ENCODE measurements around the gene UBXN2A. TPM values are rescaled to one million over a fixed set of nuclear protein-coding genes. Genes with fewer than 3 reads are reported as not detected.

UBXN2A gene
- total RNA-seq, 2 donors from 2014 or later = 15.6 to 15.8 TPM

- intact Hi-C loops (cut with DNase I, micrococcal nuclease) = no loop called here
Observed at GRCh38 chr2:24052951-24053350, 112.7 kb downstream of the UBXN2A start.

More at GRCh38 chr2:24052951-24053350, 112.7 kb downstream of the UBXN2A start:
- DNase-seq (no peak), ATAC-seq (no peak)

Other genes starting within 250 kb of the UBXN2A start
- gene ATAD2B, start 13.3 kb upstream of the UBXN2A start, total RNA-seq = 10 to 100 TPM; 23.3 to 33.0 TPM
- under 1 TPM in 1 of 2 donors, not detected in 1; 0.09 TPM for gene MFSD2B, start 69.6 kb downstream of the UBXN2A start, total RNA-seq
- 1 to 10 TPM; 3.2 to 4.2 TPM for gene WDCP, start 106.9 kb downstream of the UBXN2A start, total RNA-seq
- gene FKBP1B, start 109.3 kb downstream of the UBXN2A start, total RNA-seq = 10 to 100 TPM; 16.5 to 22.3 TPM
- 10 to 100 TPM; 85.0 to 85.3 TPM for gene SF3B6, start 135.9 kb downstream of the UBXN2A start, total RNA-seq
- 100 to 1,000 TPM in 1 of 2 donors, 10 to 100 TPM in 1; 91.7 to 109 TPM for gene TP53I3, start 144.4 kb downstream of the UBXN2A start, total RNA-seq
- not detected for gene PFN4, start 182.9 kb downstream of the UBXN2A start, total RNA-seq
- 10 to 100 TPM in 1 of 2 donors, 1 to 10 TPM in 1; 7.4 to 10.1 TPM for gene FAM228B, start 183.0 kb downstream of the UBXN2A start, total RNA-seq
- gene FAM228A, start 234.6 kb downstream of the UBXN2A start, total RNA-seq = not detected